WERI-Rb-1 (cell line): ENCODE results near the gene PPP2R5D.

ENCODE experiments used
- DNase-seq: peaks from one replicate; pipeline ENCODE4 v3.0.0-alpha.2; 2020
- H3K27ac ChIP-seq: fragments of 250-450 bp; sonication (Bioruptor Pico); 2 replicates; pipeline ENCODE4 v1.5.1; 2020; ENCODE audit warnings: mild to moderate bottlenecking, moderate library complexity
- H3K27me3 ChIP-seq: fragments of 250-450 bp; sonication (Bioruptor Pico); 2 replicates; pipeline ENCODE4 v1.5.1; 2021; ENCODE audit warnings: mild to moderate bottlenecking, low read depth, moderate library complexity; ENCODE audit not compliant: insufficient read depth, severe bottlenecking
- H3K36me3 ChIP-seq: fragments of 250-450 bp; sonication (Bioruptor Pico); 2 replicates; pipeline ENCODE4 v1.5.1; 2020; ENCODE audit warnings: mild to moderate bottlenecking, moderate library complexity
- H3K4me3 ChIP-seq: 2 replicates; pipeline ENCODE4 v1.5.1; 2011; ENCODE audit warnings: low read depth, mild to moderate bottlenecking, control low read depth, low read length
- H3K9me3 ChIP-seq: fragments of 250-450 bp; sonication (Bioruptor Pico); 2 replicates; pipeline ENCODE4 v1.5.1; 2021; ENCODE audit warnings: mild to moderate bottlenecking, moderate library complexity; ENCODE audit not compliant: severe bottlenecking
- CTCF ChIP-seq: IDR thresholded peaks from 2 replicates; pipeline ENCODE4 v1.5.1; 2011; ENCODE audit warnings: low read depth, mild to moderate bottlenecking, control low read depth, inconsistent platforms, low read length

The PPP2R5D gene

GRCh38 chr6:42984001-42984923 lies at the start of gene PPP2R5D:
Gene PPP2R5D, plus strand, starts transcription at chr6:42984570. Its CDS starts 108 bp downstream, at chr6:42984678.
- TF ChIP-seq CTCF = no peak
- Histone ChIP-seq H3K36me3 (peaks cover 35% of the 10 kb centered on the region), H3K9me3 (no peaks in the 10 kb centered on the region), H3K27me3 (no peaks in the 10 kb centered on the region), H3K4me3 (peak within 1 kb of the TSS; percentile 88), H3K27ac (peak within 1 kb of the TSS; percentile 88)
- DNase-seq = peak; percentile 100

GRCh38 chr6:42935322-42935721 lies 49.0 kb upstream of the PPP2R5D start:
- Histone ChIP-seq H3K27me3 (no peaks in the 10 kb centered on the region), H3K9me3 (no peaks in the 10 kb centered on the region), H3K27ac (no peak overlapping the region), H3K4me3 (no peak overlapping the region), H3K36me3 (peaks cover 87% of the 10 kb centered on the region)
- TF ChIP-seq CTCF = no peak
- no peak for DNase-seq

GRCh38 chr6:42936398-42936797 lies 48.0 kb upstream of the PPP2R5D start:
- no peaks in the 10 kb centered on the region for H3K9me3 ChIP-seq
- no peak for DNase-seq
- H3K36me3 ChIP-seq = peaks cover 93% of the 10 kb centered on the region
- H3K4me3 ChIP-seq = no peak overlapping the region
- TF ChIP-seq CTCF = no peak
- no peak overlapping the region for H3K27ac ChIP-seq
- H3K27me3 ChIP-seq = no peaks in the 10 kb centered on the region

GRCh38 chr6:42937548-42938427 lies 46.6 kb upstream of the PPP2R5D start:
- Histone ChIP-seq H3K27ac (no peak overlapping the region), H3K4me3 (no peak overlapping the region), H3K36me3 (peaks cover 84% of the 10 kb centered on the region), H3K9me3 (no peaks in the 10 kb centered on the region), H3K27me3 (no peaks in the 10 kb centered on the region)
- TF ChIP-seq CTCF = no peak
- DNase-seq = no peak

GRCh38 chr6:42938428-42938796 lies 46.0 kb upstream of the PPP2R5D start:
- no peak for TF ChIP-seq CTCF
- peaks cover 80% of the 10 kb centered on the region for H3K36me3 ChIP-seq
- H3K27ac ChIP-seq = no peak overlapping the region

More at GRCh38 chr6:42938428-42938796, 46.0 kb upstream of the PPP2R5D start:
- Histone ChIP-seq H3K4me3 (no peak overlapping the region), H3K9me3 (no peaks in the 10 kb centered on the region), H3K27me3 (no peaks in the 10 kb centered on the region)
- DNase-seq = no peak
